Stimulated activated CD4-positive, alpha-beta T cell treated with anti-CD3 and anti-CD28 coated beads, Interleukin-15, amount 100 ng/mL, for 48 hours (primary cell): ENCODE measurements around the gene C1QB.
"Not testable (repeated sequence)": the region's sequence is repeated elsewhere in the genome, so short reads cannot be mapped to it uniquely, and the experiment has no call there.

Experiments used
- DNase-seq, 2 donors: peaks; one replicate each; pipeline ENCODE4 v3.0.0-alpha.2; 2020; ENCODE audit warnings: low read depth in 2 of 2

The C1QB gene

GRCh38 chr1:22662986-22663408 is 10.0 kb downstream of the C1QB start:
- no peak for DNase-seq

GRCh38 chr1:22665752-22666151 is 12.7 kb downstream of the C1QB start:
- no peak for DNase-seq

- DNase-seq: no peak
Observed at GRCh38 chr1:22666412-22666811, 13.4 kb downstream of the C1QB start.

DNA sequence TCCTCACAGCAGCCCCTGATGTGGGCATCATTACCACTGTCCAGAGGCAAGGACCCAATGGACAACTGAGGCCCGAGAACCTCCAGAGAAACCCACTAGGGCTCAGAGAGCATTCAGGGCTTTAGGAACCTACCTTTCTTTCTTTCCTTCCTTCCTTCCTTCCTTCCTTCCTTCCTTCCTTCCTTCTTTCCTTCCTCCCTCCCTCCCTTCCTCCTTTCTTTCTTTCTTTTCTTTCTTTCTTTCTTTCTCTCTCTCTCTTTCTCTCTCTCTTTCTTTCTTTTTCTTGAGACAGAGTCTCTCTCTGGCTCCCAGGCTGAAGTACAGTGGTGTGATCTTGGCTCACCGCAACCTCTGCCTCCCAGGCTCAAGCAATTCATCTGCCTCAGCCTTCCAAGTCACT is 15.8 kb downstream of the C1QB start:
- DNase-seq: not testable (repeated sequence)

DNA sequence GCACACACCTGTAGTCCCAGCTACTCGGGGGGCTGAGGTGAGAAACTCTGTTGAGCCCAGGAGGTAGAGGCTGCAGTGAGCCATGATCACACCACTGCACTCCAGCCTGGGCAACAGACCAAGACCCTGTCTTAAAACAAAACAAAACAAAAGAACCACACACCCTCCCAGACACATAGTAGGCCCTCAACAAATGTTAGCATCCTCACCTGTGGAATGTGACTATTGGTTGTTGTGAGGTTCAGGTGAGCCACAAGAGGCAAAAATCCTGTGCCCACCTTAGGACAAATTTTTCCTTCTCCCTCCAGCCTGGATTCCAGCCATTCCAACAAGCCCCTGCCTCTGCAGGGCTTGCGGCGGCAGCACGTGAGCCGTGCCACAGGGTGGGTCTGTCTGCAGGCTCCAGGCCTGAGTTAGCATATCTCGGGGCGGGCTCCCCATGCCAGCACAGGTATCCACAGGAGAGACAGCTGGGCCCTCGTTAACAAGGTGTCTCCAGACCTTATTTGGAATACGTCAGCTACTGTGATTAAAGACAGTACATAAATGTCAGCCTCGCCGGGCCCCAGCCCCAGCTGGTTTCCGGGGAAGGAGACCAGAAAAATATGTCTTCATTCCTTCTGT is 17.4 kb downstream of the C1QB start:
- no peak for DNase-seq

- DNase-seq: no peak
Observed at GRCh38 chr1:22671999-22672398, 19.0 kb downstream of the C1QB start.

DNA sequence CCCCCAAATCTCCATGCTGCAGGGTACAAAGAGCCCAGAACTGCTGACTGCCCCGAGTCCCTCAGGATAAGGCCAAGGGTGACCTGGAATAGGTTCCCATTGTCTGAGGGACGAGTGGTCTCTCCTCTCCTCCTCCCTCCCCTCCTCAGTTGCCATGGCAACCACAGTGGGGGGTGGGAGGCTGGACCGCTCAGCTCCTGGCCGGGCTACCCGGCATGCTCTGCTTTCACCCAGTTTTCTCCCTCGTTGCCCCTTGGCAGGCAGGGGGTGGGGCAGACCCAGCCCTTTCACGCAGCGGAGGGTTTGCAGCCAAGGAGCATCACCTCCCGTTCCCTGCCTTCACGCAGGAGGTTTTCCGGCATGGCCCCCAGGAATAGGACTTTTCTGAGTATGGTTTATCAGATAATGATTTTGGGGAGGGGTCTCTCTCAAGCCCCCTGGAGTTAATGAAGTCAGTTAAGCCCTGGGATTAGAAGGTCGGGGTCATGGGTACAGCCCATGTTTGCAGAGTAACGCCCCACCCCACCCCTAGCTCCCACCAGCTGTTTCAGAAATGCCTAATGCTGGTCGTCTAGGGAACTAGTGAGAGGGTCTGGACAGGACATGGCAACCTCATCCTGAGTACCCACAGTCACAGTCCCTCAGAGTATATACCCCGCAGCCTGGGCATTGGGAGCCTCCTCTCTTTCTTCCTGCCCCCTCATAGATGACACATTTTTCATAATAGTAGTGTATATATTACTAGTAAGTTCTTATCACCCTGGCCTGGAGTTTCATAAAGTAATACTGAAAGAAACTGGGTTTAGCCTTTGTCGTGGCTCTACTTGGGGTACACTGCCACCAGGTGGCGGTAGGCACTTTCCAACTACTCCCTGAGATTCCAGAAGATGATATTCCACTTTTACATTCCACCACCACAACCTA is 20.7 kb downstream of the C1QB start:
- DNase-seq: peak in 1 of 2 donors; percentile 31

GRCh38 chr1:22674410-22674749 is 21.3 kb downstream of the C1QB start:
- no peak for DNase-seq

GRCh38 chr1:22676151-22676550 is 23.1 kb downstream of the C1QB start:
- not testable (repeated sequence) for DNase-seq

DNA sequence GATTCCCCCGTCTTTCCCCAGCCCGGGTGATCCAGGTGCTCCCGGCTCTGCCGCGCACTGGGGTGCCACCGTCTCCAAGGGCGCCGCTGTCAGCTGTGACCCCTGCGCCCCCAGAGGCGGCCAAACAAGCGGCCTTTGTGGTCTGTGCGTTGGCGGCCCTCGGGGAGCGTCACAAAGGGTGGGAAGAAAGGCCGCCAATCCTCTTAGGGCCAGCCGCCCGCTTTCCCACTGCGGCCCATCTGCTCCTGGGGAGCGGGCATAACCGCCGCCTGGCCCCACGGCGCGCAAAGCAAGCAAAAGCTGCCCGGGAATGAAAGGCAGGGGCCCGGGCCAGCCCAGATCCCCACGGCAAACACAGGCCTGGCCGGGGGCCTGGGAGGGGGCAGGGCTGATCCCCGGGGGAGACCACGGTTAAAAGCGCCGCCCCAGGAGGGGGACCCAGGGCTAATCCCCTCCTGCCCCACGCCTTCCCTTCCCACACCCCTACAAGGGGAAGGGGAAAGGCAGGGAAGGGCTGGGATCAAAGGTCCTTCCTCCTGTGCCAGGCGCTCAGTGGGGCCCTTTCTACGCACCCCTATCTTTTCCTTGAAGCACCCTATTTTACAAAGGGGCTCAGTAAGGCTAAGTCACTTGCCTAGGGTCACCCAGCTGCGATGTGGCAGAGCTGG is 24.0 kb downstream of the C1QB start:
- no peak for DNase-seq

DNA sequence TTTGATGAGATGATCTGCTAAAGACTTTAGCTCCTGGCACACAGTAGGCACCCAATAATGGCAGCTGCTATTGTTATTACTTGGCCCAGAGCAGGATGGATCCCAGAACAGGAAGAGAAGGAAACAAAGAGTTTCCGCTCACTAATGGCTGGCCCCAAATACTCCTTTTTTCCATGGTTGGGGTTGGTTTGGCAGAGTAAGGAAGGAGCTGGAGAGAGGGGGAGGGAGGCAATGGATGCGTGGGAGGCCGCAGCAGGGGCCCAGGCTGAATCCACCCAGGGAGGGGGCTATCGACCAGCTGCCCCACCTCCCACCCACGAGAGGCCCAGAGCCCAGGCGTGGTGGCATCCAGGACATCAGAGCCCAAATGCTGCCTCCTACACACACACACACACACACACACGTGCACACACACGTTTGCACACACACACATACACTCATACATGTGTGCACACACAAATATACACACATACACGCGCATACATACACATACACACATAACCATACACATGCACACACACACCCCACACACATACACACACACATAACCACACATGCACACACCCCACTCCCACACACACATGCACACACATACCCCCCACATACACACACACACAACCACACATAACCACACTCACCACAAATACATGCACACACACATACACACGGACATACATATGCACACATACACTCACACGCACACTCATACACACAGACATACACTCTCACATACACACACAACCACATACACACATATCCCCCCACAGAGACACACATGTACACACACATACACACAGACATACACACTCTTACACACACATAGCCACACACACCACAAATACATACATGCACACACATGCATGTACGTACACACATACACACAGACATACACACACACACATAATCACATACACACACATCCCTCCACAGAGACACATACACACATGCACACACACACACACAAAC is 25.2 kb downstream of the C1QB start:
- no peak for DNase-seq

DNA sequence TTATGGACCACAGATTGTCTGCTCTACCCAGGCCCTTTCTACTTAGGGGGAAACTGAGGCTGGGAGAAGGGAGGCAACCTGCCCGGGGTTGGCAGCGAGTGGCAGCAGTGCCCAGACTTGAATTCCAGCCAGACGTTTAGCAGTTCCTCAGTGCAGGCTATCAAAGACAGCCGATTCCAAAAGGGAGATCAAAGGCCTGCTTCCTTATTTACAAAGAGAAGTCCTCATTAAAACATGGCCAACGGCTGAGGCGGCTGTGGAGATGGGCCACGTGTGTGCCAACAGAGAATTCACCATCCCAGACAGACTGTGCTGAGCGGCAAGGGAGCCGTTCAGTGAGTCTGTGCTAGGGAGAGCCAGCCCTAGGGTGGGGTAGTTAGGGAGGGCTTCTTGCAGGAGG is 27.7 kb downstream of the C1QB start:
- no peak for DNase-seq

DNA sequence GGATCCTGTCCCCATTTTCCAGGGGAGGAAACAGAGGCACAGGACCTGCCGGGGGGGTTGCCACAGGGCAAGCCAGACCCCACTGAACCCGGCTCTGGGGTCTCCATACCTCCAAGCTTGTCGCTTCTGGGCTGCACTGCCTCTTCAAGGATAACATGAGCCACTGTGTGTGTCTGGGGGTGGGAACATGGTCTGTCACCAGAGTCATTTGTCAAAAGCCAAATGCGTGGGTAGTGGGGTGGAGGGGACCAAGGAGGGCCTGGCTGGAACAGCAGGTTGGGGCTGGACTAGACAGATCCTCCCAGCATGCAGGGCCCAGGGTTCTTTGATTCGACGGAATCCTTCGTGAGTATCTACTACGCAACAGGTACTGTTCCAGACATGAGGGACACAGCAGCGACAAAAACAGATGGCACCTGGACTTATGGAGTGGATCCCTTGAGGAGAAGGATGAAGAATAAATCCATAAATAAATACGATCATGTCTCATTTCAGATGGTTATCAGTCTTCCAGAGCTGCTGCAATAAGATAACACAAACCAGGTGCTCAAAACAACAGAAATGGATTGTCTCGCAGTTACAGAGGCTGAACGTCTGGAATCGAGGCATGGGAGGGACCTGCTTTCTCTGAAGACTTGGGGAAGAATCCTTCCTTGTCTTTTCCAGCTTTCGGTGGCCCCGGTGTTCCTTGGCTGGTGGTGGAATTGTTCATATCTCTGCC is 28.7 kb downstream of the C1QB start:
- no peak for DNase-seq

DNA sequence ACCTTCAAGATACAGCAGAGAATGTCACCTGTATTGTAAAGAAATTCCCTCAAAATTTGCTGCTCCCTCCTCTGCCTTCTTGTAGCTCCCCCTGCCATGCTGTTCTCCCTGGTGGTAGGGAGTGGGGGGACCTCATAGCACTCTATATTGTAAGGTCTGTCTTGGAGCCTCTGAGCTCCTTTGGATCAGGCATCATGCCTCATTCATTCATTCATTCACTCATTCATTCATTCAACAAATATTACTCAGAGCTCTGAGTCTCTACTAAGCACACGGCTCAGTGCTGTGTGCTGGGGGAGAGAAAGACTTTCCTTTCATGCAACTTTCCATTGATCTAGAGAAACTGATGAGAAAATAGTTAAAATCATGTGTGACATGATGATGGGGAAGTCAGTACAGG is 30.5 kb downstream of the C1QB start:
- no peak for DNase-seq

DNA sequence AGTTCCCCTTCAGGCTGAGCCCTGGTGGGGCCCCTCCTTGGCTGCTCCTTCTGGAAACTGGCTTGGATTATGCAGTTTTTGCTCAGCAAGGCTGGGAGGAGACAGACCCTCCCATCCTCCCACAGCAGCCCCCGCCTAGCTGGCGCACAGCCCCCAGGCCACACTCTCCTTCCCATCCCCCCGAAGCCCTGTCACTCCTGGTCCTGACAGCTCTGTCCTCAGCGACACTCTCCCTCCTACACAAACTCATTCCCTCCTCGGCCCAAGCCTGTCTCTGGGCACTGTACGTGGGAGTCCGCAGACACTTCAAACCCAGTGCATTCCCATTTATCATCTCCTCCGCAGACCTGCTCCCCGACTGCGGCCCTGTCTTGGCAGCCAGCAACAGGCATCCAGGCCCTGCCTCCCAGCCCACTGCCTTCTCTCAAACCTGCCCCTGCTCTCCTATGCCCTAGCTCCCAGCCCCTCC is 32.6 kb downstream of the C1QB start:
- no peak for DNase-seq

GRCh38 chr1:22687191-22687590 is 34.2 kb downstream of the C1QB start:
- no peak for DNase-seq

- DNase-seq: no peak
Observed at GRCh38 chr1:22688466-22688865, 35.4 kb downstream of the C1QB start.

- no peak for DNase-seq
Observed at GRCh38 chr1:22689505-22689904, 36.5 kb downstream of the C1QB start.

- no peak for DNase-seq
Observed at GRCh38 chr1:22691031-22691753, 38.2 kb downstream of the C1QB start.

- DNase-seq: no peak
Observed at GRCh38 chr1:22694172-22694571, 41.1 kb downstream of the C1QB start.
